Endometrium (tissue), 2 donors: ENCODE results near the gene TBXT.
"Not testable (repeated sequence)": the region's sequence is repeated elsewhere in the genome, so short reads cannot be mapped to it uniquely, and the experiment has no call there.

Source experiments
- FAIRE-seq: peaks from 2 replicates; lab custom pipeline; 2012; peaks lifted over from hg19 to GRCh38; lab: Jason Lieb, UNC
- donor health status: control.
- donor health status: control.

Gene TBXT

GRCh38 chr6:166167801-166168615, at the start of gene TBXT:
Gene TBXT, minus strand, starts transcription at chr6:166167851. Its CDS starts 260 bp downstream, at chr6:166167591.
- FAIRE-seq: no peak

- FAIRE-seq: no peak
These were observed 39.6 kb upstream of the TBXT start for GRCh38 chr6:166207284-166207561.

GRCh38 chr6:166206510-166207283, 39.0 kb upstream of the TBXT start:
- no peak for FAIRE-seq

GRCh38 chr6:166206066-166206465, 38.4 kb upstream of the TBXT start:
- no peak for FAIRE-seq

- no peak for FAIRE-seq
These were observed 37.4 kb upstream of the TBXT start for GRCh38 chr6:166204852-166205650.

GRCh38 chr6:166203641-166204222, 36.1 kb upstream of the TBXT start:
- no peak for FAIRE-seq

GRCh38 chr6:166203003-166203640, 35.5 kb upstream of the TBXT start:
- no peak for FAIRE-seq

- no peak for FAIRE-seq
These were observed 34.7 kb upstream of the TBXT start for GRCh38 chr6:166202321-166202733.

GRCh38 chr6:166201878-166202277, 34.2 kb upstream of the TBXT start:
- FAIRE-seq: no peak

- FAIRE-seq: no peak
These were observed 29.7 kb upstream of the TBXT start for GRCh38 chr6:166197361-166197760.

GRCh38 chr6:166195860-166196238, 28.2 kb upstream of the TBXT start:
- no peak for FAIRE-seq

- no peak for FAIRE-seq
These were observed 27.5 kb upstream of the TBXT start for GRCh38 chr6:166194914-166195859.

- no peak for FAIRE-seq
These were observed 24.9 kb upstream of the TBXT start for GRCh38 chr6:166192557-166192956.

- FAIRE-seq: no peak
These were observed 24.5 kb upstream of the TBXT start for GRCh38 chr6:166192136-166192535.

GRCh38 chr6:166179704-166180103, 12.1 kb upstream of the TBXT start:
- no peak for FAIRE-seq

- no peak for FAIRE-seq
These were observed 8.5 kb upstream of the TBXT start for GRCh38 chr6:166176106-166176505.

- FAIRE-seq: not testable (repeated sequence)
These were observed 7.4 kb upstream of the TBXT start for GRCh38 chr6:166175093-166175492.

GRCh38 chr6:166174031-166174430, 6.4 kb upstream of the TBXT start:
- no peak for FAIRE-seq

GRCh38 chr6:166173281-166173951, 5.8 kb upstream of the TBXT start:
- FAIRE-seq: no peak

- no peak for FAIRE-seq
These were observed 4.9 kb upstream of the TBXT start for GRCh38 chr6:166172546-166172945.
